ENCODE measurements around the gene CMC1. TPM values are rescaled to one million over a fixed set of nuclear protein-coding genes. Genes with fewer than 3 reads are reported as not detected.

CMC1 gene
- total and polyA plus RNA-seq, 2 donors from 2014 or later, result 20.0 to 71.0 TPM

DNA sequence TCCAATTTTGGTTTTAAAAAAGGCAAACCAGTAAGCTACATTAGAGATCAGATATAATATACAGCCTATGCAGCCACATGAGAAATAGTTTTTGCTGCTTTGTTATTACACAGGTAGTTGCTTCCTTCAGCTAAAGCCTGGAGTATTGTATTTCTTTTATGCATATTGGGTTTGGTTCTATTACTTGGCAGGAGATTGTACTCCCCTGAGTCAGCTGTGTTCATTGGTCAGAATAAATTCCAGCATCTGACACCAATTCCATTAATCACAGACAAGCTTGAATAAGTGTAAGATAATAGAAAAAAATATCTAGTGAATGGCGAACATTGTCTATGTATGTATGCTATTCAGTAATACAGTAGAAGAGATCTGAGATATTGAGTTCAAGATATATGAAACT is 81.0 kb downstream of the CMC1 start:
- no peak for FAIRE-seq
- TF ChIP-seq, protein P1, sequence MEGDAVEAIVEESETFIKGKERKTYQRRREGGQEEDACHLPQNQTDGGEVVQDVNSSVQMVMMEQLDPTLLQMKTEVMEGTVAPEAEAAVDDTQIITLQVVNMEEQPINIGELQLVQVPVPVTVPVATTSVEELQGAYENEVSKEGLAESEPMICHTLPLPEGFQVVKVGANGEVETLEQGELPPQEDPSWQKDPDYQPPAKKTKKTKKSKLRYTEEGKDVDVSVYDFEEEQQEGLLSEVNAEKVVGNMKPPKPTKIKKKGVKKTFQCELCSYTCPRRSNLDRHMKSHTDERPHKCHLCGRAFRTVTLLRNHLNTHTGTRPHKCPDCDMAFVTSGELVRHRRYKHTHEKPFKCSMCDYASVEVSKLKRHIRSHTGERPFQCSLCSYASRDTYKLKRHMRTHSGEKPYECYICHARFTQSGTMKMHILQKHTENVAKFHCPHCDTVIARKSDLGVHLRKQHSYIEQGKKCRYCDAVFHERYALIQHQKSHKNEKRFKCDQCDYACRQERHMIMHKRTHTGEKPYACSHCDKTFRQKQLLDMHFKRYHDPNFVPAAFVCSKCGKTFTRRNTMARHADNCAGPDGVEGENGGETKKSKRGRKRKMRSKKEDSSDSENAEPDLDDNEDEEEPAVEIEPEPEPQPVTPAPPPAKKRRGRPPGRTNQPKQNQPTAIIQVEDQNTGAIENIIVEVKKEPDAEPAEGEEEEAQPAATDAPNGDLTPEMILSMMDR (IDR thresholded peaks at IDR 0.05; ENCODE audit: borderline replicate concordance, extremely low read depth, insufficient read depth), result no peak

DNA sequence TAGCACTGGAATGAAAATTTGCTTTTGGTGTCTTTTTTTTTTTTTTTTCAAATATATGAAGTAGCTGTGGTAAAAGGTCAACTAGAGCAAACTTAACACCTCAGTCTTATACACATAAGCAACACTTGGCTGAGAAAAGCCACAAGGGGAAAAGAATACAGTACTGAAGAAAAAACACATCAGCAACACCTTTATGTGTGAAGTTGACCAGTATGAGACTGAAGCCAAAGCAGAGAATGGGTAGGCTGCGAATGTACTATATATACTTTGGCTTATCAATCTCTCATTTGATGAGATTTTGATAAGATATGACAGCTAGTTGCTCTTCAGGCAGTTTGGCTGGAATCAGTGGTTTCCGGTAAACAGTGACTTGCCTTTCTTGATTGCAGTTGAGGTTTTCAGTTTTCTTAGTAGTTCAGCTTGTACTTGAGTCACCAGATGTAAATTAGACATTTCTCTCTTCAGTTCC is 85.1 kb downstream of the CMC1 start:
- H3K4me3 ChIP-seq (ENCODE audit: low read length in 3 of 3), result no peak overlapping the region
- H3K4me1 ChIP-seq (ENCODE audit: control insufficient read depth in 2 of 3, insufficient read depth in 2 of 3, low read depth in 1 of 3, low read length in 3 of 3), result no peaks in the 10 kb centered on the region
- FAIRE-seq (no peak), DNase-seq (no peak)
- no peak overlapping the region for H3K9ac ChIP-seq (ENCODE audit: low read length in 3 of 3)
- no peak overlapping the region for H3K27ac ChIP-seq (ENCODE audit: low read depth in 2 of 2, low read length in 2 of 2)
- intact Hi-C loops (cut with DNase I), result loop anchor here (10.0 kb wide), 1 partner anchor 612 kb away; no protein-coding TSS in a partner anchor
- TF ChIP-seq, protein P1 (IDR thresholded peaks at IDR 0.05; ENCODE audit: borderline replicate concordance, extremely low read depth, insufficient read depth), result no peak
- no peaks in the 10 kb centered on the region for H3K9me3 ChIP-seq (ENCODE audit: control insufficient read depth in 2 of 3, insufficient read depth in 1 of 3, low read length in 3 of 3)
- H3K36me3 ChIP-seq (ENCODE audit: control insufficient read depth in 2 of 3, insufficient read depth in 3 of 3, low read length in 3 of 3), result peaks cover 3 to 9% (median 6%) of the 10 kb centered on the region in 3 donors
- no peaks in the 10 kb centered on the region for H3K27me3 ChIP-seq (ENCODE audit: control insufficient read depth, insufficient read depth, low read length)

More for the DNA sequence above, 81.0 kb downstream of the CMC1 start:
- H3K4me1 ChIP-seq (ENCODE audit: control insufficient read depth in 2 of 3, insufficient read depth in 2 of 3, low read depth in 1 of 3, low read length in 3 of 3), result no peaks in the 10 kb centered on the region
- no peaks in the 10 kb centered on the region for H3K27me3 ChIP-seq (ENCODE audit: control insufficient read depth, insufficient read depth, low read length)
- H3K27ac ChIP-seq (ENCODE audit: low read depth in 2 of 2, low read length in 2 of 2), result no peak overlapping the region
- peak in 1 of 5 donors; percentile 16 for DNase-seq
- H3K36me3 ChIP-seq (ENCODE audit: control insufficient read depth in 2 of 3, insufficient read depth in 3 of 3, low read length in 3 of 3), result peaks cover 3 to 9% (median 7%) of the 10 kb centered on the region in 3 donors
- no peak overlapping the region for H3K4me3 ChIP-seq (ENCODE audit: low read length in 3 of 3)
- no peak overlapping the region for H3K9ac ChIP-seq (ENCODE audit: low read length in 3 of 3)
- intact Hi-C loops (cut with DNase I), result loop anchor here (10.0 kb wide), 1 partner anchor 608 kb away; no protein-coding TSS in a partner anchor
- no peaks in the 10 kb centered on the region for H3K9me3 ChIP-seq (ENCODE audit: control insufficient read depth in 2 of 3, insufficient read depth in 1 of 3, low read length in 3 of 3)

GRCh38 chr3:28328188-28329151 is 87.1 kb downstream of the CMC1 start:
- peak; percentile 95 for FAIRE-seq
- DNase-seq, result peak in 2 of 5 donors; percentile 37 to 43
- Histone ChIP-seq H3K4me1 (ENCODE audit: control insufficient read depth in 2 of 3, insufficient read depth in 2 of 3, low read depth in 1 of 3, low read length in 3 of 3) (no peaks in the 10 kb centered on the region), H3K27me3 (ENCODE audit: control insufficient read depth, insufficient read depth, low read length) (no peaks in the 10 kb centered on the region), H3K36me3 (ENCODE audit: control insufficient read depth in 2 of 3, insufficient read depth in 3 of 3, low read length in 3 of 3) (peaks cover 3 to 9% (median 5%) of the 10 kb centered on the region in 3 donors), H3K27ac (ENCODE audit: low read depth in 2 of 2, low read length in 2 of 2) (no peak overlapping the region), H3K9ac (ENCODE audit: low read length in 3 of 3) (no peak overlapping the region), H3K9me3 (ENCODE audit: control insufficient read depth in 2 of 3, insufficient read depth in 1 of 3, low read length in 3 of 3) (no peaks in the 10 kb centered on the region), H3K4me3 (ENCODE audit: low read length in 3 of 3) (no peak overlapping the region)
- TF ChIP-seq, protein P1 (IDR thresholded peaks at IDR 0.05; ENCODE audit: borderline replicate concordance, extremely low read depth, insufficient read depth), result peak; percentile 44
- intact Hi-C loops (cut with DNase I), result loop anchor here (10.0 kb wide), 1 partner anchor 614 kb away; no protein-coding TSS in a partner anchor

Measured in kidney (tissue), 14 donors.